Activated effector memory CD4-positive, alpha-beta T cell treated with anti-CD3 and anti-CD28 coated beads, Interleukin-2, amount 50 U/mL, for 16 hours (primary cell): ENCODE results near the gene ADAMTS9.

Experiments used
- DNase-seq: peaks from one replicate; pipeline ENCODE4 v3.0.0-alpha.2; 2020

The ADAMTS9 gene, protein sequence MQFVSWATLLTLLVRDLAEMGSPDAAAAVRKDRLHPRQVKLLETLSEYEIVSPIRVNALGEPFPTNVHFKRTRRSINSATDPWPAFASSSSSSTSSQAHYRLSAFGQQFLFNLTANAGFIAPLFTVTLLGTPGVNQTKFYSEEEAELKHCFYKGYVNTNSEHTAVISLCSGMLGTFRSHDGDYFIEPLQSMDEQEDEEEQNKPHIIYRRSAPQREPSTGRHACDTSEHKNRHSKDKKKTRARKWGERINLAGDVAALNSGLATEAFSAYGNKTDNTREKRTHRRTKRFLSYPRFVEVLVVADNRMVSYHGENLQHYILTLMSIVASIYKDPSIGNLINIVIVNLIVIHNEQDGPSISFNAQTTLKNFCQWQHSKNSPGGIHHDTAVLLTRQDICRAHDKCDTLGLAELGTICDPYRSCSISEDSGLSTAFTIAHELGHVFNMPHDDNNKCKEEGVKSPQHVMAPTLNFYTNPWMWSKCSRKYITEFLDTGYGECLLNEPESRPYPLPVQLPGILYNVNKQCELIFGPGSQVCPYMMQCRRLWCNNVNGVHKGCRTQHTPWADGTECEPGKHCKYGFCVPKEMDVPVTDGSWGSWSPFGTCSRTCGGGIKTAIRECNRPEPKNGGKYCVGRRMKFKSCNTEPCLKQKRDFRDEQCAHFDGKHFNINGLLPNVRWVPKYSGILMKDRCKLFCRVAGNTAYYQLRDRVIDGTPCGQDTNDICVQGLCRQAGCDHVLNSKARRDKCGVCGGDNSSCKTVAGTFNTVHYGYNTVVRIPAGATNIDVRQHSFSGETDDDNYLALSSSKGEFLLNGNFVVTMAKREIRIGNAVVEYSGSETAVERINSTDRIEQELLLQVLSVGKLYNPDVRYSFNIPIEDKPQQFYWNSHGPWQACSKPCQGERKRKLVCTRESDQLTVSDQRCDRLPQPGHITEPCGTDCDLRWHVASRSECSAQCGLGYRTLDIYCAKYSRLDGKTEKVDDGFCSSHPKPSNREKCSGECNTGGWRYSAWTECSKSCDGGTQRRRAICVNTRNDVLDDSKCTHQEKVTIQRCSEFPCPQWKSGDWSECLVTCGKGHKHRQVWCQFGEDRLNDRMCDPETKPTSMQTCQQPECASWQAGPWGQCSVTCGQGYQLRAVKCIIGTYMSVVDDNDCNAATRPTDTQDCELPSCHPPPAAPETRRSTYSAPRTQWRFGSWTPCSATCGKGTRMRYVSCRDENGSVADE (N-terminal part only)

DNA sequence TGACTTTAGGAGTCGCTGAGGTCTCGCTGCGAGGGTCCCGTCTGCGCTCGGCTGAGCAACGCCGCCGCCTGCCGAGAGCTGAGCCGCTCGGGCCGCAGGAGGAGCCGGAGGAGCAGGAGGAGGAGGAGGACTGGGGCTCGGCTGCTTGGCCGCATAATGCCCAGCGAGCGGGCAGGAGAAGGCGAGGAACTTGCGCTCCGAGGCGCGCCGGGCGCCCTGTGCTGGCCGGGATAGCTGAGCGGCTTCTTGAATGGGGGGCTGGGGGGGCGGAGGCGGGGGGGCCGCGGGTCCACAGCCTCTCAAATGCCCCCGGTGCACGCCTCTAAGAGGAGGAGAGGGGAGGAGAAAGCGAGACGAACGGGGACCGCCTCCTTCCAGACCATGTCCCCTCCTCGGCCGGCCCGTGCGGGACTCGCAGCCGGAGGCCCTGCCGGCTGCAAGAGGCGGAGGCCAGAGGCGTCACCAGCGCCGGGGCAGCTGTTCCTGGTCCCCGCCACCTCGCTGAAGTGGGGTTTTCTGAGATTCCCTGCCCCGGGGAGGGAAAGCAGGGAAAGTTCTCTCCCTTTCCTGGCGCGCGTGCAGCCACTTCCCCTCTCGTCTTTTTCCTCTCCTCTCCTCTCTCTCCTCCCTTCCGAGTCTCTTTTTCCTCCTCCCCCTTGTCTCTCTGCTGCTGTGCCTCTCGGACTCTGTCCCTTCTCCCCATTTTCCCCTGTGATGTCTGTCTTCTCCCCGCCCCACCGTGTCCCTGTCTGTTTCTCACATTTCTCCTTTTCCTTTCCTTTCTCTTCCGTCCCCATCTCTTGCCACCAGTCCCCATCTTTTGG, at the start of gene ADAMTS9:
Gene ADAMTS9, minus strand, starts transcription at position 220 of the 824 bp plus-strand sequence. CDS start 343 bp downstream, outside the sequence.
- no peak for DNase-seq

DNA sequence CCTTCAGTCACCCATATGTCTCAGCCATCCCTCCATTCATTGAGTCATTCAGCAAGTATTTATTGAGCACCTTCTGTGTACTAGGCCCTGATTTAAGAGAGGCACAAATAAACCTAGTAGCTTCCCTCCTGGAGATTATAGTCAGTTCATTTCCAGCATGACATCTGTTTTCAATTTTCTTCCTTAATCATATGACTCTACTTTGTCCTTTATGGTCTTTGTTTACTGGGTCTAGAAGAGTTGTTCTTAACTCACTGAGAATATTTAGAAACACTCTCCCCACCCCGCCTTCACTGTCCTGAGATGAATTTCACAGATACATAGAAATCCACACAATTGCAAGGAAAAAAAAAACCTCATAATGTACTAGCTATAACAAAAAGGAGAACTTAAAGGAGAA, 44.8 kb upstream of the ADAMTS9 start:
- no peak for DNase-seq

DNA sequence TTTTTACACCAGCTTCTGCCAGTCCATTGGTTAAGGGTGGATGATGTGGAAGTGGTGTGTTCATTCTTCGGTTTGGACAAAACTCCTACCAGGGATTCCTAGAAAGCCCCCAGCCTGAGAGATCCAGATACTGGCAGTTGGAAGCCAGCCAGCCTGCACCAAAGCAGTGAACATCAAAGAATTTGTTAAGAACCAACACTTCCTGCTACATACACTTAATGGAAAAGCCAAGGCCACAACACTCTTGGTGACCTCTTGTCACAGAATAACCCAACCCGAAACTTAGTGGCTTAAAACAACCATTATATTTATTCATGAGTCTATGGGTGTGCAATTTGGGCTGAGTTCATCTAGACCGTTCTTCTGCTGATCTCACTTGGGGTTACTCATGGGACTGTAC, 42.9 kb upstream of the ADAMTS9 start:
- no peak for DNase-seq

DNA sequence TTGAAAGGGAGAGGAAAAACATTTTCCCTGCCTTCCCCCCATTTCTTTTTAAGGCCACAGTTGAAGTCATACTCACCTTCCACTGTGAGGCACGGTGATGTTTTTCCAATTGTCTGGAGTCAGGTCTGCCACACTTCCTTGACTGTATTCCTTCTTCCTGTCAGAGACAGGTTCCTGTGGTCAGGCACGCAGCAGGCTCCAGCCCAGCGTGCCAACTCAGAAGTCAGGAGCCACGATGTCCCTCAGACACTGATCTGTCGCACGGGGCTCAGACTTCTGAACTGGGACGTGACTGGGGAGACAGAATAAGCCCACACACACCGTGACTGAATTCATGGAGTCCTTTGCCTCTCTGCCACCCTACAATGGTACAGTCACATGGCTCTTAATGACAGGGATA, 41.2 kb upstream of the ADAMTS9 start:
- no peak for DNase-seq

- no peak for DNase-seq
Measured at GRCh38 chr3:64728428-64728827, 40.6 kb upstream of the ADAMTS9 start.

DNA sequence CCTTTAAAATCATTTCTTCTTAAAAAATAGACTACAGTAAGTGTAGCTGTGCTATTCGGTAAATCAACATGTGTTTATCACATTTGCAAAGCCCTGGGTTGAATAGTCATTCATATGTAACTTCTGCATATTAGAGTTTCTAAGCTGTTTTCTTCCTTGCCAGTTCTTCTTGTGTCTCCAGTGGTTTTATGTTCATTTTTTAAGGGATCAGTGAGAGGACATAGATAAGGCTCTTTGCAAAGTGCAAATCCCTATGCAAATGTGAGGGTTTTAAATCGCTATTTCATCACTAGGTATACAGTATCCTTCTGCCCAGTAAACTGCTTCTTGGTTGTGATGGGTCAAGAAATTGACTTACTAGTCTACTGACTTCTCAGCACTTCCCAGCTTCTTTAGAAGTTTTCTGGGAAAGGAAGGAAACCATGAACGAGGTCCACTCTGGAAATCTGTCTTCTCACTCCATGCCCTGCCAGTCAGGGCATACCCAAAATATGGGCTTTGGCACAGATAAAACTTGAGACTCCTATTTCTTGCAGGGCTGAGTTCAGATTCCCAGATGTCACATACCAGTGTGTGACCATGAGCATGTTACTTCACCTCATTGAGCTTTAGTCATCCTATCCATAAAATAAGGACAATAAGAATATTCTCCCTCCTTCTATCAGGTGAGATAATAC, 38.8 kb upstream of the ADAMTS9 start:
- no peak for DNase-seq

- DNase-seq, result no peak
Measured at GRCh38 chr3:64718976-64719375, 31.2 kb upstream of the ADAMTS9 start.

DNA sequence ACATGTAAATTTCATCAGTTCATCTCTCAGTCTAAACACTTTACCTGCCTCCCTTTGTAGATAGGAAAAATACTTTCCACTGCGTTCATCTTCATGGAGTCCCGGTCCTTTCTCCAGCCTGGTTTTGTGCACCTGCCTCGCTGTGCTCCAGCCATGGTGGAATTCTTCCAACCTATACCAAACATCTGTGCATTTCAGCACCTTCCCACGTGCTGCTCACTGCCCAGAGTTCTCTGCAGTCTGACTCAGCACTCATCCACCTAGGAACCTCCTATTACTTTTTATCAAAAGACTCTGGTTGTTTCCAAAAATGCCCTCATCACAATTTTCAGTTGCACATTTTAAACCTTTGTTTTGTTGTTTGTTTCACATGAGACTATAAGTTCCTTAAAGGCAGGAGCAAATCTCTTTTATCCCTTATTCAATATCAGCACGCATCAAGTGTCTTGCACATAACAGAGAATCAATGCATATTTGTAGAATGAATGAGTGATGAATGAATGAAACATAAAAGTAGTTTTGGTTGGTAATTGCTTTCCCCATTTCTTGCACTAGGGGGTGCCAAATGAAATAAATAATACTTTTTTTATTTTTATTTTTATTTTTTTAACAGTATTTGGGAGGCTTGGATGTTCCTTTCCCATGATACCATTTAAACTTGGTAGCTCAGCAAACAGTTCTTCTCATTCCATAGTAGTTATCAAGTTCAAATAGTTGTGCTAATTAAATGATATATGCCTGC, 30.2 kb upstream of the ADAMTS9 start:
- no peak for DNase-seq

DNA sequence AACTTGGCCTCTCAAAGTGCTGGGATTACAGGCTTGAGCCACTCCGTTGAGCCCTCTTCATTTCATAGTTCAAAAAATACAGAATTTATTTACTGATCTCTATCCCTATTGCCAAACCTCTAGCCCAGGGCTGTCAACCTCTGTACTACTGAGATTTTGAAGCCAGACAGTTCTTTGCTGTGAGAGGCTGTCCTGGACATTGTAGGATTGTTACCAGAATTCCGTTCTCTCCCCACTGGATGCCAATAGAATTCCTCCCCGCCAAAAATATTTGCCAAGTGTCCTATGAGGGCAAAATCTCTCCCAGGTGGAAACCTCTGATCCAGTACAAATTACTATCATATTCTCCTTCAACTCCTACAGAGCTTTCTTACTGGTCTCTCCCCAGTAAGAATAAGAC, 29.6 kb upstream of the ADAMTS9 start:
- no peak for DNase-seq

- no peak for DNase-seq
Measured at GRCh38 chr3:64716110-64716710, 28.4 kb upstream of the ADAMTS9 start.

DNA sequence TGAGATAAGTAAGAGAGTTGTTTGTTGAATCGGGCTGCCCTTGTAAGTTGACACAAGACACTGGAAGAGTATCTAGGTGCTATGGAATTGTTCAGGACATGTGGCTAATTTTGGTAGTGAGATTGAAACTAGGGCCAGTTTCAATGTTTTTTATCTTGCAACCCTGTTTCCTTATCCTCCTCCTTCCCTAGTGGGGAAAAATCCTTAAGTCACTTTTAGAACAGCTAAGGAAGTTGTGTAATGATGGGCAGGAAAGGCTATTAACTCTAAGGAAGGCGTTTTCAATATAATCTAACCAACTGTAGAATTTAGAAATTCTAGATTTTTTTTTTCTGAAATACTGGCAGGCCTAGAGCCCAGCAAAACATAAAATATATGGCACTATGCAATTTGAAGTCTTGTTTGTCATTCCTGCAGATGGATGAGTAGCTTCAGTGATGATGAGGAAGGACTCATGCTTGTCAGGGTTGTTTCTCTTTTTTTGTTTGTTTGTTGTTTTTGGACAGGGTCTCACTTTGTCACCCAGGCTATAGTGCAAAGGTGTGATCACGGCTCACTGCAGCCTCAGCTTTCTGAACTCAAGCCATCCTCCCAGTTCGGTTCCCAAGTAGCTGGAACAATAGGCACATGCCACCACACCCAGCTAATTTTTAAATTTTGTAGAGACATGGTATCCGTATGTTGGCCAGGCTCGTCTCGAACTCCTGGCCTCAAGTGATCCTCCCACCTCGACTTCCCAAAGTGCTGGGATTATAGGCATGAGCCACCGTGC, 27.6 kb upstream of the ADAMTS9 start:
- no peak for DNase-seq

- no peak for DNase-seq
Measured at GRCh38 chr3:64708456-64708855, 20.7 kb upstream of the ADAMTS9 start.

DNA sequence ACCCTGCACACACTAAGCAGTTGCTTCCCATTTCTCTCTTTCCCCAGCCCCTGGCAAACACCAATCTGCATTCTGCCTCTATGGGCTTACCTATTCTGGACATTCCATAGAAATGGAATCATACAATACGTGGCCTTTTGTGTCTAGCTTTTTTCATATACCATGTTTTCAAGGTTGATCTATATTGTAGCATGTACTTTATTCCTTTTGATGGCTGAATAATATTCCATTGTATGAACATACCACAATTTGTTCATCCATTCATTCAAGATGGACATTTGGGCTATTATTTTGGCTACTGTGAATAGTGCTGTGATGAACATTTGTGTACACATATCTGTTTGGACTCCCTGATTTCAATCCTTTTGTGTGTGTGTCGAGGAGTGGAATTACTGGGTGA, 18.1 kb upstream of the ADAMTS9 start:
- no peak for DNase-seq

DNA sequence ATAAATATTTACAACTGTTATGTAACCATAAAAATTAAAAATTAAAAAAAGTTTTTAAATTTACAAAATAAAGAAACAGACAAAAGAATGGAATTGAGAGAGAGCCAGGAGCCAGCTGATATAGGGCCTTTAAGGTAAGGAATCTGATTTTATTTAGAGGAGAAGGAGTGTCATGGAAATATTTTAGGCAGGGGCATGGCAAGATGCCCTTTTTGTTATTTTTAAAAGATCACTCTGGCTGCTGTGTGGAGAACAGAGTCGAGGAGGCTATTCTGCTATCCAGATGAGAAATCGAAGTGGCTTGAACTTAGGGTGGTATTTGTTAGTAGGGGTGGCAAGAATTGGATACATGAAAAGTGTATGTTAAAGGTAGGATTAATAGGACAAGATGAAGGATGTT, 9.1 kb upstream of the ADAMTS9 start:
- DNase-seq, result no peak

DNA sequence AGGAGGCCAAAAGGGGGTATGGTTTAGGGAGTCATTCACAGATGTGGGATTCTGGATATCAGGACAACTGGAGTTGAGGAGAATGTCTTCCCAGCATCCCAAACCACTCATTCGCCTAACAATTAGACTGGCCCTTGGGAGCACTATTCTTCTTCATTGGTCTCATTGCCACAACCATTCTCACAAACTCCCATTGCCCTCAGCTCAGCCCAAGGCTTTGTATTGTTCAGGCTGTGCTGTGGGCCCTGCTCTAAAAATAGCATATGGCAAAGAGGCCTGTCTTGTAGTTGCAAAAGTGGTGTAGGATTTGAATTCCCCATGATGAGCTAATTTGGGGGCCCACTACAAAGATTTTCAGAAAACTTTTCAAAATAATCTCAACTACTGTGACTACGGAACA, 6.3 kb upstream of the ADAMTS9 start:
- no peak for DNase-seq

- DNase-seq, result no peak
Measured at GRCh38 chr3:64693031-64693430, 5.2 kb upstream of the ADAMTS9 start.

DNA sequence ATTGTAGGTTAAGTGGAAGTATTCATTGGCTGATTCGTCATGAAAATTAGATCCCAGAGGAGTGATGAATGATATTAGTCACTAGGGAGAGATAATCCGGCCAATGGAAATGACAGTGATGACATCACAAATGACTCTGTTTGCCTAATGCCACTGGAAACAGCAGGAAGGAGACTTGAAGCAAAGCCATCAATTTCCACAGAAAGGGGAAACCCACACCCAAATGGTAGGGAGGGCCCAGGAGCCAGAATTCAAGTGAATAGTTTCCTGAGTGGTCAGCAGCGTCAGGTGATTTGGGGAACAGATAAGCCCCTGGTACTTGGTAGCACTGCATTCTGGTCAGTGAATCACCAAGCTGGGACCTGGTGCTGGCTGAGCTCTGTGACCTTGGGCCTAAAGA, 3.3 kb upstream of the ADAMTS9 start:
- no peak for DNase-seq

DNA sequence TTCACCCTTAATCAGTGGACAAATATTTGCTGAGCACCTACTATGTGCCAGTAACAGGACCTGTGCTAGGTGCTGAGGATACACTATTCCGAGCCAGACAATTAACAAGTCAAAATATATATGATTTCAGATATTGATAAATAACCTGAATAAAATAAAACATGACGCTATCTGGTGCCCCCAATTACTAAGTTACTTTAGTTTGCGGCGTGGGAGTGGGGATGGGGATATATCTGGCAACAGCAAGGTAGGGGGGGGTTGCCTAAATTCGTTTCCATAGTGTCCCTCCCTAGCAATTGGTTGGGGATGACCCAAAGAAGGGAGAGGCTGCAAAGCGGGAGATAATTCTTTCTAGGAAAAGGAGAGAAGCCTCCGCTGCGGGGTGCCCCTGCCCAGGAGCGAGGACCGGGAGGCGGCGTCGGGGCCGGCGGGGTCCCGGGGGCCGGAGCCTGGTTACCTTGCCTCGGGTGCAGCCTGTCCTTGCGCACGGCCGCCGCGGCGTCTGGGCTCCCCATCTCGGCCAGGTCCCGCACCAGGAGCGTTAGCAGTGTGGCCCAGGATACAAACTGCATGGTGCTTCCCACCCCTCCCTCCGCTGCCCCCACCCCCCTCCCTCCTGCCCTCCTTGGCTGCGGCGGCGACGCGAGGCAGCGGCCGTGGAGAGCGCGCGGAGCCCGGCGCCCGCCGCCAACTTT, 567 bp downstream of the ADAMTS9 start:
- no peak for DNase-seq

DNA sequence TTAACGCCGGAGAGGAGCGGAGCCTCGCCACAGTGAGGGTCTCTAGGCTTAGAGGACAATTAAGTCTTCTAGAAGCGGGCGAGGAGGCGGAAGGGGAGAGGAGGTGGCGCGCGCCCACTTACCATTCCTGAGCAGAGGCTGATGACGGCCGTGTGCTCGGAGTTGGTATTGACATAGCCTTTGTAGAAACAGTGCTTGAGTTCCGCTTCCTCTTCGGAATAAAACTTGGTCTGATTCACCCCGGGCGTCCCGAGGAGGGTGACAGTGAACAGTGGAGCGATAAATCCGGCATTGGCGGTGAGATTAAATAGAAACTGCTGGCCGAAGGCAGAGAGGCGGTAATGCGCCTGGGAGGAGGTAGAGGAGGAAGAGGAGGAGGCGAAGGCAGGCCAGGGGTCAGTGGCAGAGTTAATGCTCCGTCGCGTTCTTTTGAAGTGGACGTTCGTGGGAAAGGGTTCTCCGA, 1.3 kb downstream of the ADAMTS9 start:
- no peak for DNase-seq
